GM12872 (cell line): ENCODE data around the gene ITGB5.

Experiments
- TF ChIP-seq, protein P1 (sequence below): IDR thresholded peaks from 3 replicates; pipeline ENCODE4 v1.5.1; 2011; ENCODE audit warnings: low read depth, mild to moderate bottlenecking, low read length, moderate library complexity; ENCODE audit not compliant: insufficient read depth

The ITGB5 gene

DNA sequence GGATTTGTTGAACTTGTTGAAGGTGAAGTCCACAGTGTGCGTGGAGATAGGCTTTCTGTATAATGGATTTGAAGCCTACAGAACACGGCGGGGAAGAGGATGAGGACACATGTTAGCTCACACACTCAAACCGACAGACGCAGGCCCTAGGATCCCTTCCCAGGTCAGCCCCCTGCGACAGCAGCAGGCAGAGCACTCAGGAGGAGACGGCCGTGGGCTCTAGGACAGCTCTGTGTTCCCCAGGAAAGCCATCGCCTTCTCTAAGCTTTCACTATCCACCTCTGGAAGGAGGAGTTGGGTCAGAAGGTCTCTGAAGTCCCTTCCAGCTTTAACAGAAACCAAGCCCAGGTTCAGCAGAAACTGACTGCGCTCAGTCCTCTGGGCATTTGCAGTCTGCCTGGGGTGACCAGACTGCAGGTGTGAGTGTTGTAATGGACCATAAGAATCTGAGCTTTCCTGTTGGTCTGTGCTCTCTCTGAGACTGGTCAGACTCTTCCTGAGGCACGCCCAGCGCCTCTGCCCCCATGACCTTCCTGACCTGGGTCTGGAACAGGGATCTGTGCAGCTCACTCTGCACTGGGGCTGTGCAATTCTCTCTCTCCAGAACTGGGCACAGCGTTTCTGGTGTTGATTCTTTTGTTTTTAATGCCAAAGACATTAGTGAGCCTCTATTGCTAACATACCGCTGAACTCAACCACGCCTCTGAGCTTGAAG lies 123.4 kb downstream of the ITGB5 start:
- TF ChIP-seq, protein P1, sequence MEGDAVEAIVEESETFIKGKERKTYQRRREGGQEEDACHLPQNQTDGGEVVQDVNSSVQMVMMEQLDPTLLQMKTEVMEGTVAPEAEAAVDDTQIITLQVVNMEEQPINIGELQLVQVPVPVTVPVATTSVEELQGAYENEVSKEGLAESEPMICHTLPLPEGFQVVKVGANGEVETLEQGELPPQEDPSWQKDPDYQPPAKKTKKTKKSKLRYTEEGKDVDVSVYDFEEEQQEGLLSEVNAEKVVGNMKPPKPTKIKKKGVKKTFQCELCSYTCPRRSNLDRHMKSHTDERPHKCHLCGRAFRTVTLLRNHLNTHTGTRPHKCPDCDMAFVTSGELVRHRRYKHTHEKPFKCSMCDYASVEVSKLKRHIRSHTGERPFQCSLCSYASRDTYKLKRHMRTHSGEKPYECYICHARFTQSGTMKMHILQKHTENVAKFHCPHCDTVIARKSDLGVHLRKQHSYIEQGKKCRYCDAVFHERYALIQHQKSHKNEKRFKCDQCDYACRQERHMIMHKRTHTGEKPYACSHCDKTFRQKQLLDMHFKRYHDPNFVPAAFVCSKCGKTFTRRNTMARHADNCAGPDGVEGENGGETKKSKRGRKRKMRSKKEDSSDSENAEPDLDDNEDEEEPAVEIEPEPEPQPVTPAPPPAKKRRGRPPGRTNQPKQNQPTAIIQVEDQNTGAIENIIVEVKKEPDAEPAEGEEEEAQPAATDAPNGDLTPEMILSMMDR = no peak

DNA sequence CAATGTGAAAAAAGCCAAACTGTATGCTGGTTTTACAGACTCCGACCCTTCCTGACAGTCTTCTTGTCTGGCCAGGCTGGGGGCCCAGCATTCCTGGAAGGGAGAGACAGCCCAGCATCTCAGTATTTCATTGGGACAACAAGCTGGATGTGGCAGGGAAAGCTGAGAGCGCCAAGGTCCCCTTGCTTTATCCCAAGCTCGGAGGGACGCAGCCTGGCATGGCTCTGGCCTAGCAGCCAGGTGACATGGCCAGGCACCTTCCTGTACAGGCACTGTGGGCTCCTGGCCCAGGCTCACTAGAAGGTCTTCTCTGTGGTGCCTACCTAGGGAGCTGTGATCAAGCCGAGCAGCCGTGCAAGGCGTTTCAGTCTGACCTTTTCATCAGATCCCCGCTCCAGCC lies 124.0 kb downstream of the ITGB5 start:
- TF ChIP-seq, protein P1 = no peak

DNA sequence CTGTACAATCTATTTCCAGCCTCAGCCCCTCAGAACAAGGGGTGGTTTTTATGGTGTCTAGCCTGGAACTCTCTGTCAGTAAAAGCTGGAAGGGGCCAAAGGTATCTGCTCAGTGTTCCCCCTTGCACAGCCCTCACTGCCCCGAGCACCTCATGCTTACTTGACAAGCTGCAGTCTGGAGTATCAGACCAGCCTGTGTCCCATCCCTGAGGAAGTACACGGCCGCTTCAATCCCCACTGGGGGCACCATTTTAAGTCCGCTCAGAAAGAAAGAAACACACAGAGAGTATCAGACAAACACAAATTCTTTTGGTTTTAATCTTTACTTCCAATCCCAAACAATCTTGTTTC lies 124.5 kb downstream of the ITGB5 start:
- TF ChIP-seq, protein P1 = no peak

DNA sequence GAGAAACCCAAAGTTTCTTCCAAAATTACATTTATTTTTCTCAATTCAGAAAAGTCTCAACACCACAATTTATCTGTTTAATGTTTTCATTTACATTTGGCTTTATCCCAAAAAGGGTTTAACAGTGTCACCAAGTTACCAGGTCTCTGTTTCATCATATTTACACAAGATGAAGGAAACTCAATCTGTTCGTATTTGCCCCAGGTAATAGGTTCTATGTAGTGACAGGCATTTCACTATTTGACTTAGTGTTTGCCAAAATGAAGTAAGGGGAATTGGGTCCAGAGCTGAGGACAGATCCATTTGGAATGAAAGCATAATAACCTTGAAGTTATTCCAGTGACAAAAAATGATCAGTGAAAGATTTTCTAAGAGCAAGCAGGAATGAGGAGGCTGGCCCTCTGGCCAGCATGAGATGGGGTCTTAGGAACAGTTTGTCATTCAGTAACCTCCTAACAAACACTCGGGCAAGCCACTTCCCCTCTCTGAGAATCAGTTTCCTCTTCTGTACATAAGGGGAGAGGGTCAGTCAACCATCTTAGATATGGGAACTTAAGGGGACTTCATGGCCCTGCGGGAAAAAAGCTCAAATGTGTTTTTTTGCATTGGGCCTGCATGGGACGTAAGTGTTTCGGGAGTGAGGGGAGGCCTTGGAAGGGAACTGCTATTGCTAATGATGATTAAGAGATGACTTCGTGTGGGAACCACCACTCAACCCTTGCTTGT lies 125.1 kb downstream of the ITGB5 start:
- TF ChIP-seq, protein P1 = no peak

DNA sequence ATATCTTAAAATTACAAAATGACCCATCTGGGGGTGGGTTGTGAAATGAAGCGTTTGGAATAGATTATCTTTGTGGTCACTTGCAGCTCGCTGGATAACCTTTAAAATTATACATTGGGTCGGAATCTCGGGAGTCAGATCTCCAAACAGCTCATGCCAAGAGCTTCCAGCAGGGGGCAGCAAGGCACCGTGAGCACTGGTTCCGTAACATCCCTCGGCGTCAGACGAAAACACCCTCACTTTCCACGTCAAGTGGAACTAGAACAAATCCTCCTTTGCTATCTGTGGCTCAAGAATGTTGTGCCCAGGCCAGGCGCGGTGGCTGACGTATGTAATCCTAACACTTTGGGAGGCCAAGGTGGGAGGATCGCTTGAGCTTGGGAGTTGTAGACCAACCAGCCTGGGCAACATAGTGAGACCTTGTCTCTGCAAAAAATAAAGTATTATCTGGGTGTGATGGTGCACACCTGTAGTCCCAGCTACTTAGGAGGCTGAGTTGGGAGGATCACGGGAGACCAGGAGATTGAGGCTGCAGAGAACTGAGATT lies 125.8 kb downstream of the ITGB5 start:
- TF ChIP-seq, protein P1 = peak; percentile 96

DNA sequence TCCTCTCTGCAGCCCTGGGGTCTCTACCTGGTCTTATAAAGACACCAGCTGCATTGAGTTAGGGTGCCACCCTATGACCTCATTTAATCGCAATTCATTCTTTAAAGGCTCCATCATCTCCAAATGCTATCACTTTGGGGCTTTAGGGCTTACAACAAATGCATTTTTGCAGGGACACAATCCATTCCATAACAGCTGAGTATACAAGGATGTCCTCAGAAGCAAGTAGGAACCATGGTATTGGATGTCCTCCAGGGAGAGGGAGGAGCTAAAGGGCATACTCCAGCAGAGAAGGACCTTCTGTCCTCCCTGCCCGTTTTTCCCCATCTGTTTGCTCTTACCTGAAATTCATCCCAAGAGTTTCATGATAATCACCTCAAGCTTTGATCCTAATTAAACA lies 126.6 kb downstream of the ITGB5 start:
- TF ChIP-seq, protein P1 = no peak

DNA sequence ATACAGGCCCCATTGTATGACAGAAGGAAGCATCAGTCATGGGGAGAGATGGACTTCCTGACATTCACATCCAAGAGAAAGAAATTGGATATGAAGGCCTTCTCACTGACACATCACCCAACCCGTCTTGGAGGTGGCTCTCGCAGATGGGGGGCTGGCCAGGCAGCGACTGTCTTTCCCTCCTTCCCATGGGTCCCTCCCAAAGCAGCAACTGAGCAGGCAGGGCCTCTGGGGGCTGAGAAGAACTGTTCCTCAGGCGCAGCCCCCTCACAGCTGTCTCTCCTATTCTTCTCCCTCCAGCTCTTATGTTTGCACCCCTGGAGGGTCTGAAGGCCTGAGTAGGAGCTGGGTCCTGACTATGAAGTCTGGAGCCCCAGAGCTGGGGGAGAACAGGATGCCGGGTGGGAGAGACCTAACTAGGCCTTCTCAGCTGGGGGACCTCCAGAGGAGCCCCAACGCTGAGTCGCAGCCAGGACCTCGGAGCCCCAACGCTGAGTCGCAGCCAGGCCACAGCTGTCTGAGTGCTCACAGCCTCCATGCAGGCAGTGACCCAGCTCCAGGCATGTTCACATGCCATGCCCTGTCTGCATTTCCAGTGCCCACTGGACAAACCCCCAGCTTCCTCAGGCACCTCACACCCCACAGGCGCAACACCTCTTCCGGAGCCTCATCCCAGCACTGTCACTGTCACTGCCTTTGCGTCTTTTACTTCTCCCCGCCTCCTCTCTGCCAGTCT lies 127.3 kb downstream of the ITGB5 start:
- TF ChIP-seq, protein P1 = no peak
